Right lobe of liver (tissue), 6 donors: Measurements from ENCODE around the gene P2RX3. TPM values are rescaled to one million over a fixed set of nuclear protein-coding genes. Genes with fewer than 3 reads are reported as not detected.

Experiments
- ATAC-seq, 4 donors: fragments of 200-7000 bp; cut with Tn5 transposase; one replicate each; pipeline ENCODE4 v1.9.1; 2020; ENCODE audit warnings: mild to moderate bottlenecking in 4 of 4, moderate library complexity in 4 of 4
- DNase-seq, 3 donors: peaks; one replicate each; pipeline ENCODE4 v3.0.0-alpha.2; 2020
- H3K27ac ChIP-seq, 3 donors: fragments of 200-600 bp; one replicate each; pipeline ENCODE4 v1.8.0; 2022
- H3K27me3 ChIP-seq, 2 donors: fragments of 200-600 bp; one replicate each; pipeline ENCODE4 v1.8.0; 2022
- H3K36me3 ChIP-seq, 4 donors: fragments of 200-600 bp; sonication (generic) in 1 of 4; one replicate each; pipeline versions ENCODE4 v1.5.1 to v1.8.0; 2017 to 2022; ENCODE audit warnings: control low read depth in 1 of 4
- H3K4me1 ChIP-seq, 4 donors: fragments of 200-600 bp; sonication (generic) in 1 of 4; one replicate each; pipeline versions ENCODE4 v1.5.1 to v1.8.0; 2017 to 2022; ENCODE audit warnings: control low read depth in 1 of 4
- H3K4me3 ChIP-seq, 3 donors: fragments of 200-600 bp; one replicate each; pipeline ENCODE4 v1.8.0; 2022
- H3K9me3 ChIP-seq, 4 donors: fragments of 200-600 bp; sonication (generic) in 1 of 4; one replicate each; pipeline versions ENCODE4 v1.5.1 to v1.8.0; 2017 to 2022; ENCODE audit warnings: control low read depth in 1 of 4
- POLR2A ChIP-seq: fragments of 450-650 bp; IDR thresholded peaks from one replicate; pipeline ENCODE4 v1.6.1; 2017; ENCODE audit warnings: antibody characterized with exemption, mild to moderate bottlenecking
- WGBS: methylation state at CpG from one replicate; pipeline ENCODE4 v1.1.6; 2018; ENCODE audit warnings: low coverage, low lambda C conversion rate; ENCODE audit not compliant: insufficient coverage; ENCODE audit errors: missing lambda C conversion rate; 5-methylcytosine and 5-hydroxymethylcytosine counted together
- intact Hi-C, 2 donors: fragments of 100-400 bp; cut with DNase I; formaldehyde crosslinking; loops; one replicate each; pipeline versions ENCODE4 v1.11.2 to v1.14.1; 2022
- total RNA-seq, 6 experiments: library from RNA; depleted of rRNA in 2 of 6; stranded (reverse); fragments of >200 nt in 2 of 6; fragmentation: NEBNext Ultra II Directional in 3 of 6; extraction: Animal tissue kit (Norgen Biotek cat#: 25700) in 3 of 6; gene quantifications; one replicate each; pipeline versions ENCODE4 v1.1.0 to v1.2.4, GENCODE V29; 2016 to 2023
- TF ChIP-seq, protein P1 (sequence below), 4 donors: fragments of 200-600 bp in 3 of 4; fragments of 450-650 bp in 1 of 4; IDR thresholded peaks; one replicate each; pipeline versions ENCODE4 v1.5.1 to v1.8.0; 2016 to 2022; ENCODE audit warnings: antibody characterized with exemption in 4 of 4, mild to moderate bottlenecking in 2 of 4
- donor health status: DM: no; HTN: yes; CAD: no.
- donor health status: DM: no; HTN: no; CAD: no.
- donor health status: DM: no; HTN: no; CAD: no.
- donor health status: DM: no; HTN: yes; CAD: no.
- donor health status: DM: no; HTN: yes; CAD: no.

Gene P2RX3
- total RNA-seq, 6 experiments from 2014 or later = 0.63 to 2.1 (median 0.77) TPM; not detected in 2

DNA sequence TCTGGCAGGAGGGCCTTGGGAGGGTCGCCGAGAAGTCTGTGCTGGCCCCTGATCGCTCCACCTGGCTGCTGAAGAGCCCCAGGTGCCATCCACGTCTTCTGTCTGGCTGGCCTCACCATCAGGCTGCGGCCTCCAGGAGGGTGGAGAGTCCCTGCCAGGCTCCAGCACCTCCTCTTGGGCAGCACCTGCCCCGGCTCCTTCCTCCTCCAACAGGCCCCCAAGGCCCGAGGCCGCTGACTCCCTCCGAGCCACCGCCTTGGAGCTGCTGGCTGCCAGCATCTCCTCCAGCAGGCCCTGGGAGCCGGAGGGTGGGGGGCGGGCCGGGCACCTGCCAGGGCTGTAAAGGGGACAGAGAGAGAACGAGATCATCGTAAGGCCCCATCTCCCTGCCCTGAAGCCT lies 35.7 kb upstream of the P2RX3 start:
- Histone ChIP-seq H3K36me3 (peaks cover 0 to 43% (median 27%) of the 10 kb centered on the region in 4 donors), H3K27ac (no peak overlapping the region), H3K9me3 (no peaks in the 10 kb centered on the region), H3K27me3 (no peaks in the 10 kb centered on the region), H3K4me3 (no peak overlapping the region), H3K4me1 (peaks cover 0 to 27% (median 13%) of the 10 kb centered on the region in 4 donors)
- TF ChIP-seq, protein P1, sequence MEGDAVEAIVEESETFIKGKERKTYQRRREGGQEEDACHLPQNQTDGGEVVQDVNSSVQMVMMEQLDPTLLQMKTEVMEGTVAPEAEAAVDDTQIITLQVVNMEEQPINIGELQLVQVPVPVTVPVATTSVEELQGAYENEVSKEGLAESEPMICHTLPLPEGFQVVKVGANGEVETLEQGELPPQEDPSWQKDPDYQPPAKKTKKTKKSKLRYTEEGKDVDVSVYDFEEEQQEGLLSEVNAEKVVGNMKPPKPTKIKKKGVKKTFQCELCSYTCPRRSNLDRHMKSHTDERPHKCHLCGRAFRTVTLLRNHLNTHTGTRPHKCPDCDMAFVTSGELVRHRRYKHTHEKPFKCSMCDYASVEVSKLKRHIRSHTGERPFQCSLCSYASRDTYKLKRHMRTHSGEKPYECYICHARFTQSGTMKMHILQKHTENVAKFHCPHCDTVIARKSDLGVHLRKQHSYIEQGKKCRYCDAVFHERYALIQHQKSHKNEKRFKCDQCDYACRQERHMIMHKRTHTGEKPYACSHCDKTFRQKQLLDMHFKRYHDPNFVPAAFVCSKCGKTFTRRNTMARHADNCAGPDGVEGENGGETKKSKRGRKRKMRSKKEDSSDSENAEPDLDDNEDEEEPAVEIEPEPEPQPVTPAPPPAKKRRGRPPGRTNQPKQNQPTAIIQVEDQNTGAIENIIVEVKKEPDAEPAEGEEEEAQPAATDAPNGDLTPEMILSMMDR (IDR thresholded peaks at IDR 0.05) = no peak
- no peak for TF ChIP-seq POLR2A
- DNase-seq (no peak), ATAC-seq (no peak)
- WGBS = no CpG with 5 or more reads among the region's 15 CpGs
- intact Hi-C loops = no loop called here

DNA sequence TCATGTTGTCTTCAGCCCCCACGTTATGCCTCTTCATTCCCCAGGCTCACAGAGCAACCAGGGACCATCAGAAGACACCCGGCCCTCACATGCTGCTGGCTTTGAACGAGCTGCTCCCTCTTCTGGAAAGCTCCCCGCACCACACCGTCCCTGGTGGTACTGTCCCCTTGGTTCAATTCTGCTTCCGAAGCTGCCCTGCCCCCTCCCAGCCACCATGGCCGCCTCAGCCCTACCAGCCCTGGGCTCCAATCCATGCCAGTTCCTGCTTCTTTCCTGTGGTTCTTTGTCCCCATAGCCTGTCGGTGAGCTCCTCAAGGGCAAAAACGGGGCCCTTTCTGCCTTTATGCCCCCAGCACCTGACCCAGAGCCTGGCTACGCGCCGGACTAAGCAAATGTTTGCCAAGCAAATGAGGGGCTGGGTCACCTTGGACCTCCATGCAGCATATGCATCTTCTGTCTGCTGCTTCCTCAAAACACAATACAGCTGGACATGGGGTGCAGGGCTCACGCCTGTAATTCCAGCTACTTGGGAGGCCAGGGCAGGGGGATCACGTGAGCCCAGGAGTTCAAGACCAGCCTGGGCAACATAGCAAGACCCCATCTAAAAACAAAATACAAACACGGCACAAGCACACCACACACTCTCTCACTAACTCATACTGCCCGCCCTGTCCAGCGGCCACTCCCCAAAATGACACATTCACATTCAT lies 34.7 kb upstream of the P2RX3 start:
- 79% methylated on average over 9 of the region's 17 CpGs for WGBS
- Histone ChIP-seq H3K36me3 (peaks cover 0 to 43% (median 27%) of the 10 kb centered on the region in 4 donors), H3K4me3 (no peak overlapping the region), H3K27ac (no peak overlapping the region), H3K9me3 (no peaks in the 10 kb centered on the region), H3K27me3 (no peaks in the 10 kb centered on the region), H3K4me1 (peaks cover 0 to 36% (median 18%) of the 10 kb centered on the region in 4 donors)
- ATAC-seq = no peak
- TF ChIP-seq, protein P1 (IDR thresholded peaks at IDR 0.05) = no peak
- TF ChIP-seq POLR2A = no peak
- intact Hi-C loops = no loop called here
- DNase-seq = no peak

DNA sequence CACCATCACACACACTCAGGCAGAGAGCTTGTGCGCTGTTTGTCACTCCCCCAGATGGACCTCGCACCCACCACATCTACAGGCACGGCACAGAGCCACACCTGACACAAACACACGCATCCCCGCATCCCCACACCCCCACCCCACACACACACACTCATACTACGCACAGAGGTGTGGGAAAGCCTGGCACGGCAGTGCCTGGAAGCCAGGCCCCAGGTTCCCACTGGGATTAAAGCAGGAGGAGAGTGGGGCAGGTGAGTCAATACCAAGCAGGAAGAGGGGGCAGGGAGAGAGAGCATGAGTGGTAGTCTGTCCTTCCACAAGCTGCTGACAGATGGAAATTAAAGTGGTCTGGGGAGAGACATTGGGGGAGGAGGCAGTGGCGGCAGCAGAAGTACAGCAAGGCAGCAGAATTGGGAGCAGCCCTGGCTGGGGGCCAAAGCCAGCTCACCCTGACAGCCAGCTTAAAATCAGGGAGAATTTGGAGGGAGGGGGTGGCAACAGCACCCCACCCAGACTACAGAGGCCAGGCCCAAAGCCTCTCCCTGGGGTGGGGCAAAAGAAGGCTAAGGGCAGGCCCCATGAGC lies 34.1 kb upstream of the P2RX3 start:
- no peaks in the 10 kb centered on the region for H3K27me3 ChIP-seq
- ATAC-seq (no peak), DNase-seq (no peak)
- no peak overlapping the region for H3K4me3 ChIP-seq
- H3K36me3 ChIP-seq = peaks cover 0 to 39% (median 25%) of the 10 kb centered on the region in 4 donors
- H3K27ac ChIP-seq = no peak overlapping the region
- intact Hi-C loops = no loop called here
- TF ChIP-seq, protein P1 (IDR thresholded peaks at IDR 0.05) = no peak
- TF ChIP-seq POLR2A = no peak
- H3K9me3 ChIP-seq = no peaks in the 10 kb centered on the region
- peaks cover 0 to 43% (median 21%) of the 10 kb centered on the region in 4 donors for H3K4me1 ChIP-seq
- WGBS = 82% methylated on average over 8 of the region's 8 CpGs

DNA sequence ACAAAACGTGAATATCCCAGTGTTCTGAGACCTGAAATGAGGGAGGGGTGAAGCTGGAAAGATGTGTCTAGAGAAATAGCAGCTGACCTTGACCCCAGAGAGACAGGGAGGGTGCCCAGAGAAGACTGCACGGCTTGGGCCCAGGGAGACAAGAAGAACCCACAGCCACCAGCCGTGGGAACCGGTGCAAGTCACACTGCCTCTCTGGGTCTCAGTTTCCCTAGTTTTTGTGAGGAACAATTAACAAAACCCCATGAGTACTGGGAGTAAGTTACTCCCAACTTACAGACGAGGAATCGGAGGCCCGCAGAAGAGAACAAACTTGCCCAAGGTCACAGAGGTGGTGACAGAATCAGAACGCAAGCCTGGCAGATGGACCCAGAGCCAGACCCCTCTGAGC lies 32.6 kb upstream of the P2RX3 start:
- Histone ChIP-seq H3K27ac (peak overlapping the region in 2 of 3 donors; percentile 54 to 73), H3K4me1 (peaks cover 0 to 57% (median 31%) of the 10 kb centered on the region in 4 donors), H3K9me3 (no peaks in the 10 kb centered on the region), H3K36me3 (peaks cover 0 to 34% (median 19%) of the 10 kb centered on the region in 4 donors), H3K27me3 (no peaks in the 10 kb centered on the region), H3K4me3 (peak overlapping the region in 1 of 3 donors; percentile 29)
- ATAC-seq (no peak), DNase-seq (no peak)
- intact Hi-C loops = no loop called here
- 46% methylated on average over 8 of the region's 8 CpGs for WGBS
- TF ChIP-seq POLR2A = no peak
- TF ChIP-seq, protein P1 (IDR thresholded peaks at IDR 0.05) = no peak
